ENCODE measurements around the gene MCTS1. TPM values are rescaled to one million over a fixed set of nuclear protein-coding genes. Genes with fewer than 3 reads are reported as not detected.
"Not testable (repeated sequence)": the region's sequence is repeated elsewhere in the genome, so short reads cannot be mapped to it uniquely, and the experiment has no call there.

Gene MCTS1
- total RNA-seq, 1 donor from 2014 or later, result 32.6 TPM

GRCh38 chrX:120568609-120569008, 35.3 kb upstream of the MCTS1 start:
- no peaks in the 10 kb centered on the region for H3K4me1 Mint-ChIP-seq (ENCODE audit: unreplicated experiment)
- no peaks in the 10 kb centered on the region for H3K27me3 Mint-ChIP-seq (ENCODE audit: unreplicated experiment)
- H3K9me3 Mint-ChIP-seq (ENCODE audit: unreplicated experiment), result peaks cover 12% of the 10 kb centered on the region
- no peak for DNase-seq (ENCODE audit: extremely low spot score, unreplicated experiment)
- no peak overlapping the region for H3K4me3 Mint-ChIP-seq (ENCODE audit: unreplicated experiment)
- TF ChIP-seq, protein P1, sequence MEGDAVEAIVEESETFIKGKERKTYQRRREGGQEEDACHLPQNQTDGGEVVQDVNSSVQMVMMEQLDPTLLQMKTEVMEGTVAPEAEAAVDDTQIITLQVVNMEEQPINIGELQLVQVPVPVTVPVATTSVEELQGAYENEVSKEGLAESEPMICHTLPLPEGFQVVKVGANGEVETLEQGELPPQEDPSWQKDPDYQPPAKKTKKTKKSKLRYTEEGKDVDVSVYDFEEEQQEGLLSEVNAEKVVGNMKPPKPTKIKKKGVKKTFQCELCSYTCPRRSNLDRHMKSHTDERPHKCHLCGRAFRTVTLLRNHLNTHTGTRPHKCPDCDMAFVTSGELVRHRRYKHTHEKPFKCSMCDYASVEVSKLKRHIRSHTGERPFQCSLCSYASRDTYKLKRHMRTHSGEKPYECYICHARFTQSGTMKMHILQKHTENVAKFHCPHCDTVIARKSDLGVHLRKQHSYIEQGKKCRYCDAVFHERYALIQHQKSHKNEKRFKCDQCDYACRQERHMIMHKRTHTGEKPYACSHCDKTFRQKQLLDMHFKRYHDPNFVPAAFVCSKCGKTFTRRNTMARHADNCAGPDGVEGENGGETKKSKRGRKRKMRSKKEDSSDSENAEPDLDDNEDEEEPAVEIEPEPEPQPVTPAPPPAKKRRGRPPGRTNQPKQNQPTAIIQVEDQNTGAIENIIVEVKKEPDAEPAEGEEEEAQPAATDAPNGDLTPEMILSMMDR (IDR thresholded peaks at IDR 0.05), result no peak
- H3K27ac Mint-ChIP-seq (ENCODE audit: unreplicated experiment), result no peak overlapping the region
- no peaks in the 10 kb centered on the region for H3K36me3 Mint-ChIP-seq (ENCODE audit: unreplicated experiment)

DNA sequence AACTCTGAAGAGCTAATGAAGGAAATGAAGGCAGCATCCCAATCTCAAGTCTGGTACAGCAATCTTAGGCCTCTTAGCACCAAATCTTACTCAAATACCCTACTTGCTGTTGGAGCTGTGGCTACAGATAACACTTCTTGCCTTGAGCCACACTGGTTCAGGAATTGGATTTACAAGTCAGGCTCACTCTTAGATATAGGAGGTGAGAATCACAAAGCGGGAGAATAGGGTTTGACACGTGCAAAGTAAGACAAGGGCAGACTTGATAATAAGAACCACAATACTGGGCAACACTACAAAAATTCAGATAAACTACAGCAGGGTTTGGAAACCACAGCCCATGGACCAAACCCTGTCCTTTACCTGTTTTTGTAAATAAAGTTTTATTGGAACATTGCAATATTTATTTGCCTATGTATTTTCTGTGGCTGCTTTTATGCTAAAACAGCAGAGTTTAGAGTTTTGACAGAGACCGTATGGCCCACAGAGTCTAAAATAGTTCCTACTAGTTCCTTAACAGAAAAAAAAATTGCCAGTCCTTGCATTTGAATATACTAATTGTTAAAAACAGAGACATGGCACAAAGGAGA, 33.8 kb upstream of the MCTS1 start:
- Mint-ChIP-seq H3K9me3 (ENCODE audit: unreplicated experiment) (peaks cover 12% of the 10 kb centered on the region), H3K36me3 (ENCODE audit: unreplicated experiment) (no peaks in the 10 kb centered on the region)

GRCh38 chrX:120573806-120574205, 30.1 kb upstream of the MCTS1 start:
- H3K9me3 Mint-ChIP-seq (ENCODE audit: unreplicated experiment); H3K4me1 Mint-ChIP-seq (ENCODE audit: unreplicated experiment): not testable (repeated sequence)

More for the DNA sequence above, 33.8 kb upstream of the MCTS1 start:
- no peak overlapping the region for H3K4me3 Mint-ChIP-seq (ENCODE audit: unreplicated experiment)
- H3K27me3 Mint-ChIP-seq (ENCODE audit: unreplicated experiment), result no peaks in the 10 kb centered on the region
- TF ChIP-seq, protein P1 (IDR thresholded peaks at IDR 0.05), result no peak
- DNase-seq (ENCODE audit: extremely low spot score, unreplicated experiment), result no peak
- H3K27ac Mint-ChIP-seq (ENCODE audit: unreplicated experiment), result no peak overlapping the region
- no peaks in the 10 kb centered on the region for H3K4me1 Mint-ChIP-seq (ENCODE audit: unreplicated experiment)

DNA sequence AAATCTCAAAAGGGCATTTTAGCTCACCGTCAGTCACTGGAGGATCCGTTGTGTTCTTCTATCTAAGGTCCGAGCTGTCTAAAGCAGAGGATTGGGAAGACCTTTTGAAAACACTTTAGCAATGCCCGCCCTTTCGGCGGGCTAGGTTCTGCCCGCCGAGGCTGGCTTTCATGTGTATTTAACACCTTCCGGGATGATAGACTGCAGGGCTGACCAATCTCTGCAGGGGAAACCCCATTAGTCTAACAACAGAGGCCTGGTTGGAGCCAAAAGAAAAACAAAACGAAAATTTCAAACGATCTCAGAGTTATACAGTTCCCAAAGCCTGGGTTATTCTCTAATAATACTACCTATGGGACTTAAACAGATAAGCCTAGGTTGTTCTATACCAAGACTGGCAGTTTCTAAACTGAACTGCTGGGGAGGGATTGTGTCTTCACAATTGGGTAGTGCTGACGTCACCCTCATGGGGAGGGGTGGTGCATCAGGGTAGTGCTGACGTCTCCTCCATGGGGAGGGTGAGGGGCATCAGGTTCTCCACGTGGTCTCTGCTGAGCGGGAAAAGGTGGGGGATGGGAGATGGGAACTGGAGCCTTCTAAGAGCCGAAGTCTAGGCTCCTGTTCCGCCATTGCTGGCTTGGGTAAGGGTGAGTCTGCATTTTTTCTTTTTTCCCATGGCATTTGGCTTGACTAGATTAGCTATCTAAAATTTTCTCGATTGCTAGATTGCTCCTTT, 28.4 kb upstream of the MCTS1 start:
- H3K27ac Mint-ChIP-seq (ENCODE audit: unreplicated experiment), result no peak overlapping the region
- peaks cover 7% of the 10 kb centered on the region for H3K9me3 Mint-ChIP-seq (ENCODE audit: unreplicated experiment)
- TF ChIP-seq, protein P1 (IDR thresholded peaks at IDR 0.05), result no peak

More at GRCh38 chrX:120573806-120574205, 30.1 kb upstream of the MCTS1 start:
- H3K27ac Mint-ChIP-seq (ENCODE audit: unreplicated experiment); DNase-seq (ENCODE audit: extremely low spot score, unreplicated experiment); H3K27me3 Mint-ChIP-seq (ENCODE audit: unreplicated experiment); H3K36me3 Mint-ChIP-seq (ENCODE audit: unreplicated experiment); H3K4me3 Mint-ChIP-seq (ENCODE audit: unreplicated experiment): not testable (repeated sequence)

DNA sequence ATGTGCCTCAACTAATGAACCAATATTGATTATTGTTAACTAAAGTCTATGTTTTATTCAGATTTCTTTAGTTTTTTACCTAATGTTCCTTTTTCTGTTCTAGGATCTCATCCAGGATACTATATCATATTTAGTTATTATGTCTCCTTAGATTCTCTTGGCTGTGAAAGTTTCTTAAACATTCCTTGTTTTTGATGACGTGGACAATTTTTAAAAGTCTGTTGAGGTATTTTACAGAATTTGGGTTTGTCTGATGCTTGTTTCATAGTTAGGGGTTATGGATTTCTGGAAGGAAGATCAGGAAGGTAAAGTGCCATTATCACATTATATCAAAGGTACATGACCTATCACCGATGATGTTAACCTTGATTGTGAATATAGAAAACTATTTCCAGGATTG, 18.2 kb upstream of the MCTS1 start:
- H3K4me3 Mint-ChIP-seq (ENCODE audit: unreplicated experiment), result no peak overlapping the region
- H3K4me1 Mint-ChIP-seq (ENCODE audit: unreplicated experiment), result no peaks in the 10 kb centered on the region
- no peak overlapping the region for H3K27ac Mint-ChIP-seq (ENCODE audit: unreplicated experiment)
- TF ChIP-seq, protein P1 (IDR thresholded peaks at IDR 0.05), result no peak
- peaks cover 2% of the 10 kb centered on the region for H3K27me3 Mint-ChIP-seq (ENCODE audit: unreplicated experiment)
- no peak for DNase-seq (ENCODE audit: extremely low spot score, unreplicated experiment)
- peaks cover 19% of the 10 kb centered on the region for H3K9me3 Mint-ChIP-seq (ENCODE audit: unreplicated experiment)
- no peaks in the 10 kb centered on the region for H3K36me3 Mint-ChIP-seq (ENCODE audit: unreplicated experiment)

More for the DNA sequence above, 28.4 kb upstream of the MCTS1 start:
- DNase-seq (ENCODE audit: extremely low spot score, unreplicated experiment), result no peak
- Mint-ChIP-seq H3K4me1 (ENCODE audit: unreplicated experiment) (no peaks in the 10 kb centered on the region), H3K27me3 (ENCODE audit: unreplicated experiment) (no peaks in the 10 kb centered on the region), H3K36me3 (ENCODE audit: unreplicated experiment) (no peaks in the 10 kb centered on the region), H3K4me3 (ENCODE audit: unreplicated experiment) (no peak overlapping the region)
